Upper lobe of right lung (tissue), 1 donor: ENCODE data around the gene PEPD. TPM values are rescaled to one million over a fixed set of nuclear protein-coding genes. Genes with fewer than 3 reads are reported as not detected.

Source experiments
- ATAC-seq: fragments of 200-7000 bp; cut with Tn5 transposase; one replicate; pipeline ENCODE4 v1.9.1; 2020; ENCODE audit warnings: mild to moderate bottlenecking, moderate library complexity
- DNase-seq: peaks from one replicate; pipeline ENCODE4 v3.0.0-alpha.2; 2020
- H3K27ac ChIP-seq: fragments of 200-600 bp; one replicate; pipeline ENCODE4 v1.8.0; 2022
- H3K27me3 ChIP-seq: fragments of 200-600 bp; one replicate; pipeline ENCODE4 v1.8.0; 2022; ENCODE audit warnings: mild to moderate bottlenecking
- H3K36me3 ChIP-seq: fragments of 200-600 bp; one replicate; pipeline ENCODE4 v1.8.0; 2022
- H3K4me1 ChIP-seq: fragments of 200-600 bp; one replicate; pipeline ENCODE4 v1.8.0; 2022
- H3K4me3 ChIP-seq: fragments of 200-600 bp; one replicate; pipeline ENCODE4 v1.8.0; 2022; ENCODE audit warnings: mild to moderate bottlenecking
- H3K9me3 ChIP-seq: fragments of 200-600 bp; one replicate; pipeline ENCODE4 v1.8.0; 2022
- intact Hi-C: fragments of 100-400 bp; cut with DNase I; formaldehyde crosslinking; loops from one replicate; pipeline ENCODE4 v1.11.0; 2022
- total RNA-seq: library from RNA; stranded (reverse); fragmentation: NEBNext Ultra II Directional; extraction: Animal tissue kit (Norgen Biotek cat#: 25700); gene quantifications from one replicate; pipeline ENCODE4 v1.2.1, GENCODE V29; 2021
- TF ChIP-seq, protein P1 (sequence below): fragments of 200-600 bp; IDR thresholded peaks from one replicate; pipeline ENCODE4 v1.8.0; 2022; ENCODE audit warnings: antibody characterized with exemption
- donor health status: DM: no; HTN: yes; CAD: no; lungs with severe emphysema.

PEPD gene
- total RNA-seq, 1 donor from 2014 or later: 78.4 TPM

DNA sequence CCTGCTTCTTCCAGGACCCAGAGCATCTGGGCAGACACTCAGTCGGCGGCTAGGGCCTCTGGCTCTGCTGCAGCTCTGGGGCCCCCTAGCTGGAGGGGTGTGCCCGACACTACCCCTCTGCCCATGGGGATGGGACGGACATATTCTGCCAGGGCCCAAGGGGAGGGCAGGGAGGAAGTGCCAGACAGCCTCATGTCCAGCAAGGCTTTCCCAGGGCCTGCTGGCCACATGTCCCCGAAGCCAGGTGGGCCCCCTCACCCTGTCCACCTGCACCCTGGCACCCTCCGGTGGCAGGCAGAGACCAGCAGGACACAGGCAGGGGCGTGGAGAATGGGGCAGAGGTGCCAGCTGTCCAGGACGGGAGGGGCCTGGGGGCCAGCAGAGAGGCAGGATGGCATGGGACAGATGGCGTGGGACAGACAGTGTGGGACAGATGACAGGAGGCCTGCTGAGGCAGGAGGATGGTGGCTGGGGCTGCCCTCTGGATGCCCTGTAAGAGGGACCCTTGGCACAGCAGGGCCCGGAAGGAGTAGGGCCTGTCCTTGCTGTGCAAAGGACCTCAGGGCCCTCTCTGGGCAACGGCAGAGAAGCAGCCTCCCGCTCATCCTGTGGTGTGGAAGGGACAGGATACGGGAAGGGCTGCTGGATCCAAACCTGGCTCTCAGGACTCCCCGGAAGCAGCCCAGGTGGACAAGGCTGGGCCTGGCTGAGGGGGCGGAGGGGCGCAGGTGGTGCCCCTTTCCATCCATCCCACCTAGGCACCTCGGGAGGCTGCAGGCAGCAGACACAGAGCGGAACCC lies 119.0 kb downstream of the PEPD start:
- TF ChIP-seq, protein P1, sequence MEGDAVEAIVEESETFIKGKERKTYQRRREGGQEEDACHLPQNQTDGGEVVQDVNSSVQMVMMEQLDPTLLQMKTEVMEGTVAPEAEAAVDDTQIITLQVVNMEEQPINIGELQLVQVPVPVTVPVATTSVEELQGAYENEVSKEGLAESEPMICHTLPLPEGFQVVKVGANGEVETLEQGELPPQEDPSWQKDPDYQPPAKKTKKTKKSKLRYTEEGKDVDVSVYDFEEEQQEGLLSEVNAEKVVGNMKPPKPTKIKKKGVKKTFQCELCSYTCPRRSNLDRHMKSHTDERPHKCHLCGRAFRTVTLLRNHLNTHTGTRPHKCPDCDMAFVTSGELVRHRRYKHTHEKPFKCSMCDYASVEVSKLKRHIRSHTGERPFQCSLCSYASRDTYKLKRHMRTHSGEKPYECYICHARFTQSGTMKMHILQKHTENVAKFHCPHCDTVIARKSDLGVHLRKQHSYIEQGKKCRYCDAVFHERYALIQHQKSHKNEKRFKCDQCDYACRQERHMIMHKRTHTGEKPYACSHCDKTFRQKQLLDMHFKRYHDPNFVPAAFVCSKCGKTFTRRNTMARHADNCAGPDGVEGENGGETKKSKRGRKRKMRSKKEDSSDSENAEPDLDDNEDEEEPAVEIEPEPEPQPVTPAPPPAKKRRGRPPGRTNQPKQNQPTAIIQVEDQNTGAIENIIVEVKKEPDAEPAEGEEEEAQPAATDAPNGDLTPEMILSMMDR: no peak
- no peaks in the 10 kb centered on the region for H3K36me3 ChIP-seq
- DNase-seq (peak; percentile 67), ATAC-seq (peak; percentile 3)
- H3K27ac ChIP-seq: peak overlapping the region; percentile 42
- intact Hi-C loops: no loop called here
- H3K9me3 ChIP-seq: no peaks in the 10 kb centered on the region
- H3K4me3 ChIP-seq: no peak overlapping the region
- no peaks in the 10 kb centered on the region for H3K27me3 ChIP-seq
- H3K4me1 ChIP-seq: peaks cover 21% of the 10 kb centered on the region

DNA sequence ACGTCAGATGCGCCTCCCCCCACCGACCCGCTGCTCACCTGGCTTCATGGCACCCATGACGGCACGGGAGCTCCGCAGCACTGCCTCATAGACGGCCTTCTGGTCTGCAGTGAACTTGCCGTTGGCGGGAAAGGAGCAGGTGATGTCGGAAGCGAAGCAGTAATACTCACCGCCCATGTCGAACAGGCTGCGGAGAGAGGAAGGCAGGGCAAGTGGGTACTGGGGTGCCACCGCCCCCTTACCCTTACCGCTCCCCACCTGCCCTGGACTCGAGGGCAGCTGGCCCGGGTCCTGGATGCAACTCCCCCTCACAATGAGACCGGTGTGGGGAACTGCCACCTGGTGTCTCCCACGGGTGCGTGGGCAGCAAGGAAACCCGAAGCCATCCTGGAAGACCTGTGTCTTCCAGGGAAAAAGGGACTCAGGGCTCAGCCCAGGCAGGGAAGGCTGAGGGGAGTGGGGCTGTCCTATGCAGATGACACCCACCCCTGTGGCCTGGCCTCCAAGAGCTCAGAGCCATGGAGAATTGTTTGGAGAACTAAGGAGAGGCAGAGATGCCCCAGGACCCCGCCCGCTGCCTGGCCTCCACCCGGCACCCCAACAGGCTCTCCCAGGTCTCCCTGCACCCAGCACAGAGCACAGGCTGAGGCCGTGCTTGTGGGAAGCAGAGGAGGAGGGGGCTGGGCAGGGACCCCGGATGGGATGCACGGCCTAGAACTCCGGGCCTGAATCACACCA lies 119.7 kb downstream of the PEPD start:
- ATAC-seq (no peak), DNase-seq (peak; percentile 57)
- H3K36me3 ChIP-seq: no peaks in the 10 kb centered on the region
- H3K4me1 ChIP-seq: peaks cover 21% of the 10 kb centered on the region
- no peaks in the 10 kb centered on the region for H3K9me3 ChIP-seq
- TF ChIP-seq, protein P1: no peak
- intact Hi-C loops: no loop called here
- no peak overlapping the region for H3K4me3 ChIP-seq
- no peak overlapping the region for H3K27ac ChIP-seq
- H3K27me3 ChIP-seq: no peaks in the 10 kb centered on the region

DNA sequence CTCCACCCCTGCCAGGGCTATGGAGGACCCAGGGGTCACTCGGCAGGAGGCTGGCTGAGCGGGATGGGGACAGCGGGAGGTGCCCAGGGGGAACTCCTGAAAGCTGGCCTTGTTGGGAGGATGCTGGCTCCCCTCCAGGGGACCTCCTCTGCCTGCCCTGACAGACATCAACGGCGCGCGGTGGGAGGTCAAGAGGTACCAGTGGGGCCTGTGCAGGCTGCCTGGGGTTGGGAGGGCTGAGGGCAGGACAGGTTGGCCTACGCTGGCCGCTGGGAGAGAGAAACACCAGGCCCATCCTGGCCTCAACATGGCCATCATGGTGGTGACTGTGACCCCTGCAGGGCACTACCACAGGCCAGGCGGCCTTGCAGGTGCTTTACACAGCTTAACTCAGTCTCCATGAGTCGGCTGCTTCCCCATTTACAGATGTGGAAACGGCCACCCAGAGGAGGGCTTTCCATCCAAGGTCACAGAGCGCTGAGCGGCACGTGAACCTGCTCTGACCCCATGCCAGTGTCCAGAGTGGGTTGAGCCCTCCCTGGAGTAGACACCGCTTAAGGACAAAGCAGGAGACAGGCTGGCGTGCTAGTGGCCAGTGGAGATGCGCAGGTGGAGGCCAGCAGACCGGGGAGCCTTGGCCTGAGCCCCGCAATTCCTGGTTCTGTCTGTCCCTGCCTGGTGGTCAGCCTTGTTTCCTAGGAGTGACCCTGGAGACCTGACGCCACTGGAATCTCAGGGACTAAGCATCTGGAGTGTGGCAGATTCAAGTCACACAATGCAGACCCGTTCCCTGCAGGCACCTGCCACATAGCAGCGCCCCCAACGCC lies 120.5 kb downstream of the PEPD start:
- no peaks in the 10 kb centered on the region for H3K36me3 ChIP-seq
- ATAC-seq: no peak
- no peaks in the 10 kb centered on the region for H3K9me3 ChIP-seq
- DNase-seq: peak; percentile 59
- intact Hi-C loops: no loop called here
- TF ChIP-seq, protein P1: no peak
- no peak overlapping the region for H3K4me3 ChIP-seq
- H3K4me1 ChIP-seq: peaks cover 23% of the 10 kb centered on the region
- H3K27ac ChIP-seq: no peak overlapping the region
- no peaks in the 10 kb centered on the region for H3K27me3 ChIP-seq

DNA sequence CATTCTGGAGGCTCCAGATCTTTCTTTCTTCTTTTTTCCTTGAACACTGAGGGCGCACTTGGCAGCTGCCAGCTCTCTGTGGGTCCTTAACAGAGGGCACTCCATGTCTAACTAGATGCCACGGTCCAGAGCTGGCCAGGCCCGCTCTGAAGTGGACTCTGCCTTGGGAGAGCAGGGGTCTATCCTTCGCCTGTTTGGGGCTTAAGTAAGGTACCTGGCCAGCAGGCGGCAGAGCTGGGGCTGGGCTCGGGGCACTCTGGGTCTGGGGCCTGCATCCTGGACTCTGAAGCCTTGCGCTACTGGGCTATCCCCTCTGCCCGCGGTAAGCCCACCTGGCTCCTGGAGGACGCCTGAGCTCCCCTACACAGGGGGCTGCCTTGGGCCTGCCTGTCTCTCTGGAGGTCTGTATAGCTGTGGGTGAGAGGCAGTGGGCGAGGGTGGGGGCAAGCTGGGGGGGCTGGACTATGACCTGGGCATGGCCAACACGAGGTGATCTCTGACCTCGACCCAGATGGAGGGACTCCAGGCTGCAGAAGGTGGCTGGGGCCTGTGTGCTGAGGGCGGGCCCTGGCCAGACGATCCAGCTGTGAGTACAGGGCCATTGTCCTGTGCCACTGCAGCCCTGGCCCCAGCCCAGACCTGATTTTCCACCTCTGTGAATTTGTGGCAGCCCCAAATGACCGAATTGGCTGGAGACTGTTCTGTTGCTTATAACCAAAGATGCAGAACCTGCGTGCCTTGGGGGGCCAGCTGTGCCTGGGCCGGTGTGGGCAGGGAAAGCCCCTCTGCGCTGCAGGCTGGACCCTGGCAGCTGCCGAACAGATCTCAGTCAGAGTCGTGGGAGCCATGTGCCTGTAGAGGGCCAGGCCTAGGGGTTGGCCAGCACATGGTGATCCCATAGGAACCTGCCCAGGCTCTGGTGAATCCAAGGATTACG lies 121.6 kb downstream of the PEPD start:
- DNase-seq (peak; percentile 59), ATAC-seq (peak; percentile 2)
- H3K27ac ChIP-seq: no peak overlapping the region
- no peak overlapping the region for H3K4me3 ChIP-seq
- TF ChIP-seq, protein P1: no peak
- intact Hi-C loops: no loop called here
- H3K9me3 ChIP-seq: no peaks in the 10 kb centered on the region
- H3K36me3 ChIP-seq: no peaks in the 10 kb centered on the region
- H3K27me3 ChIP-seq: no peaks in the 10 kb centered on the region
- H3K4me1 ChIP-seq: peaks cover 29% of the 10 kb centered on the region
